A673 (cell line): ENCODE data around the gene LPAR6. TPM values are rescaled to one million over a fixed set of nuclear protein-coding genes. Genes with fewer than 3 reads are reported as not detected.

Experiments used
- BruUV-seq: library from RNA; stranded (reverse); fragments of 400-500 nt; replicated peaks from 2 replicates; lab custom pipeline; 2021; lab: Mats Ljungman, UMichigan
- CTCF ChIA-PET: fragments of 300-600 bp; sonication (Branson Sonifier 250); formaldehyde crosslinking; loops from one replicate; lab custom pipeline; 2022; ENCODE audit warnings: antibody characterized with exemption; lab: Charles Lee
- POLR2A ChIA-PET: fragments of 300-600 bp; sonication (Branson Sonifier 250); formaldehyde crosslinking; loops from one replicate; lab custom pipeline; 2022; ENCODE audit warnings: antibody characterized with exemption; ENCODE audit not compliant: low non-redundant PET; lab: Charles Lee
- DNase-seq: peaks from one replicate; pipeline ENCODE4 v3.0.0-alpha.2; 2015; ENCODE audit warnings: low spot score
- H3K27ac ChIP-seq: fragments of 200-600 bp; sonication (generic); 2 replicates; pipeline ENCODE4 v1.5.1; 2016; ENCODE audit warnings: mixed run types, low read depth, mild to moderate bottlenecking, mixed read lengths, antibody characterized with exemption, low read length; ENCODE audit not compliant: poor library complexity, severe bottlenecking
- H3K27me3 ChIP-seq: fragments of 200-600 bp; sonication (generic); replicated peaks from 2 replicates; pipeline ENCODE4 v1.6.1; 2017; ENCODE audit warnings: mixed run types, low read depth, mild to moderate bottlenecking, mixed read lengths, antibody characterized with exemption, low read length; ENCODE audit not compliant: insufficient read depth, poor library complexity
- H3K36me3 ChIP-seq: fragments of 200-600 bp; sonication (generic); 2 replicates; pipeline ENCODE4 v1.6.1; 2016; ENCODE audit warnings: mixed run types, mild to moderate bottlenecking, mixed read lengths, antibody characterized with exemption, low read length; ENCODE audit not compliant: insufficient read depth, poor library complexity, severe bottlenecking
- H3K4me1 ChIP-seq: fragments of 200-600 bp; sonication (generic); 2 replicates; pipeline ENCODE4 v1.6.1; 2017; ENCODE audit warnings: mixed run types, mild to moderate bottlenecking, mixed read lengths, antibody characterized with exemption, low read length; ENCODE audit not compliant: insufficient read depth, poor library complexity, severe bottlenecking
- H3K4me3 ChIP-seq: fragments of 200-600 bp; sonication (generic); 2 replicates; pipeline ENCODE4 v1.5.1; 2016; ENCODE audit warnings: low read depth, mixed run types, mild to moderate bottlenecking, mixed read lengths, low read length; ENCODE audit not compliant: poor library complexity, severe bottlenecking
- H3K9me3 ChIP-seq: fragments of 200-600 bp; sonication (generic); 2 replicates; pipeline ENCODE4 v1.6.1; 2016; ENCODE audit warnings: mixed run types, low read depth, mild to moderate bottlenecking, mixed read lengths, antibody characterized with exemption, low read length; ENCODE audit not compliant: poor library complexity, severe bottlenecking
- EZH2 ChIP-seq: fragments of 200-600 bp; sonication (generic); IDR thresholded peaks from 2 replicates; pipeline ENCODE4 v1.6.1; 2017; ENCODE audit warnings: borderline replicate concordance, low read depth, mild to moderate bottlenecking, mixed read lengths, antibody characterized with exemption, low read length; ENCODE audit not compliant: poor library complexity, severe bottlenecking
- intact Hi-C: fragments of 100-400 bp; cut with micrococcal nuclease; formaldehyde crosslinking; loops from one replicate; pipeline ENCODE4 v1.10.0; 2022; ENCODE audit not compliant: unreplicated experiment
- total RNA-seq: library from RNA; stranded (reverse); gene quantifications from 2 replicates; pipeline ENCODE4 v1.2.3, GENCODE V29; 2021
- TF ChIP-seq, protein P1 (sequence below): fragments of 300-800, 200-600 bp; sonication (generic); conservative IDR thresholded peaks from 2 replicates; pipeline ENCODE4 v1.5.1; 2017; ENCODE audit warnings: low read depth, mild to moderate bottlenecking, antibody characterized with exemption, low read length, moderate library complexity, mixed read lengths

LPAR6 gene
- total RNA-seq, 1 experiment from 2014 or later: 6.7 TPM

GRCh38 chr13:48410199-48410598 is 2.7 kb downstream of the LPAR6 start:
- H3K4me3 ChIP-seq: peak overlapping the region; percentile 29
- peaks cover 13% of the 10 kb centered on the region for H3K4me1 ChIP-seq
- no peaks in the 10 kb centered on the region for H3K27me3 ChIP-seq
- BruUV-seq: no TSS peak
- TF ChIP-seq EZH2: no peak
- TF ChIP-seq, protein P1, sequence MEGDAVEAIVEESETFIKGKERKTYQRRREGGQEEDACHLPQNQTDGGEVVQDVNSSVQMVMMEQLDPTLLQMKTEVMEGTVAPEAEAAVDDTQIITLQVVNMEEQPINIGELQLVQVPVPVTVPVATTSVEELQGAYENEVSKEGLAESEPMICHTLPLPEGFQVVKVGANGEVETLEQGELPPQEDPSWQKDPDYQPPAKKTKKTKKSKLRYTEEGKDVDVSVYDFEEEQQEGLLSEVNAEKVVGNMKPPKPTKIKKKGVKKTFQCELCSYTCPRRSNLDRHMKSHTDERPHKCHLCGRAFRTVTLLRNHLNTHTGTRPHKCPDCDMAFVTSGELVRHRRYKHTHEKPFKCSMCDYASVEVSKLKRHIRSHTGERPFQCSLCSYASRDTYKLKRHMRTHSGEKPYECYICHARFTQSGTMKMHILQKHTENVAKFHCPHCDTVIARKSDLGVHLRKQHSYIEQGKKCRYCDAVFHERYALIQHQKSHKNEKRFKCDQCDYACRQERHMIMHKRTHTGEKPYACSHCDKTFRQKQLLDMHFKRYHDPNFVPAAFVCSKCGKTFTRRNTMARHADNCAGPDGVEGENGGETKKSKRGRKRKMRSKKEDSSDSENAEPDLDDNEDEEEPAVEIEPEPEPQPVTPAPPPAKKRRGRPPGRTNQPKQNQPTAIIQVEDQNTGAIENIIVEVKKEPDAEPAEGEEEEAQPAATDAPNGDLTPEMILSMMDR: no peak
- no peak for DNase-seq
- intact Hi-C loops: no loop called here
- CTCF ChIA-PET: no interaction called here
- no peak overlapping the region for H3K27ac ChIP-seq
- H3K36me3 ChIP-seq: peaks cover under 1% of the 10 kb centered on the region
- H3K9me3 ChIP-seq: no peaks in the 10 kb centered on the region
- POLR2A ChIA-PET: no interaction called here

DNA sequence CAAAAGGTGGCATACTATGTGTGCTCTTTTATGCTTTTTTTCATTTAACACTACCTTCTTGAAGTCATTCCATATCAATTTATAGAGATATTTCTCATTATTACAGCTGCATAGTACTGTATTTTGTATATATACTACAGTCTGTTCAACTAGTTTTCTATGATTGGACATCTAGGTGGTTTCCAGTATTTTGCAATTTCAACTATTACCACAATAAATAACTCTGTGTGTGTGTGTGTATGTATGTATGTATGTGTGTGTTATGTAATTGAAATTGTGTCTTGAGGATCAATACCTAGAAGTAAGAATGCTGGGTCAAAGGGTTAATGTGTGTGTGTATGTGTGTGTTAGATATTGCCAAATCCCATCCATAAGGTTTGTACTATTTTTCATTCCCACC is 7.0 kb downstream of the LPAR6 start:
- intact Hi-C loops: no loop called here
- Histone ChIP-seq H3K4me1 (peaks cover 21% of the 10 kb centered on the region), H3K36me3 (no peaks in the 10 kb centered on the region), H3K27ac (no peak overlapping the region), H3K4me3 (no peak overlapping the region), H3K27me3 (no peaks in the 10 kb centered on the region), H3K9me3 (no peaks in the 10 kb centered on the region)
- BruUV-seq: no TSS peak
- CTCF ChIA-PET: interaction anchor here (0.5 kb wide), 1 partner anchor 25 kb away, joined by 3 read pairs; no protein-coding TSS in a partner anchor
- no peak for DNase-seq
- POLR2A ChIA-PET: no interaction called here
- TF ChIP-seq EZH2: no peak
- TF ChIP-seq, protein P1: no peak

GRCh38 chr13:48404952-48405351 is 8.0 kb downstream of the LPAR6 start:
- no peaks in the 10 kb centered on the region for H3K9me3 ChIP-seq
- peaks cover 22% of the 10 kb centered on the region for H3K4me1 ChIP-seq
- H3K27me3 ChIP-seq: no peaks in the 10 kb centered on the region
- no peak for DNase-seq
- no peaks in the 10 kb centered on the region for H3K36me3 ChIP-seq
- ChIA-PET POLR2A (no interaction called here), CTCF (no interaction called here)
- no peak overlapping the region for H3K4me3 ChIP-seq
- intact Hi-C loops: no loop called here
- no TSS peak for BruUV-seq
- no peak overlapping the region for H3K27ac ChIP-seq
- TF ChIP-seq EZH2: no peak
- TF ChIP-seq, protein P1: no peak
